IMR-90 (cell line): ENCODE results near the gene TGOLN2. TPM values are rescaled to one million over a fixed set of nuclear protein-coding genes. Genes with fewer than 3 reads are reported as not detected.
A peak's percentile ranks its signal among the peaks of the same experiment; 100 is the strongest.

ENCODE experiments used
- ATAC-seq: fragments of 200-7000 bp; cut with Tn5 transposase; 2 replicates; pipeline ENCODE4 v1.9.1; 2020; ENCODE audit warnings: low read depth, mild to moderate bottlenecking, moderate library complexity
- BruUV-seq: library from RNA; stranded (reverse); fragments of 400-500 nt; replicated peaks from 2 replicates; lab custom pipeline; 2021; lab: Mats Ljungman, UMichigan
- CTCF ChIA-PET: fragments of 300-600 bp; formaldehyde crosslinking; extraction: SDS; loops from one replicate; lab custom pipeline; 2021; ENCODE audit warnings: antibody characterized with exemption; lab: Yijun Ruan, JAX
- POLR2A ChIA-PET: fragments of 300-600 bp; sonication (Branson Sonifier 250); formaldehyde crosslinking; loops from one replicate; lab custom pipeline; 2022; ENCODE audit warnings: antibody characterized with exemption; ENCODE audit not compliant: unreplicated experiment; lab: Charles Lee
- DNase-seq: peaks from one replicate; pipeline ENCODE4 v3.0.0; 2013
- H2AFZ ChIP-seq: replicated peaks from 2 replicates; pipeline ENCODE3; 2013; ENCODE audit warnings: low read length, mild to moderate bottlenecking; ENCODE audit not compliant: poor library complexity
- H2AK5ac ChIP-seq: 2 replicates; pipeline ENCODE4 v1.6.1; 2013; ENCODE audit warnings: low read depth, low read length, inconsistent platforms
- H2AK9ac ChIP-seq: replicated peaks from 2 replicates; pipeline ENCODE3; 2013; ENCODE audit warnings: mild to moderate bottlenecking, low read depth, low read length, moderate library complexity; ENCODE audit not compliant: poor library complexity
- H2BK120ac ChIP-seq: 2 replicates; pipeline ENCODE4 v1.6.1; 2013; ENCODE audit warnings: low read depth, low read length, inconsistent platforms
- H2BK15ac ChIP-seq: 3 replicates; pipeline ENCODE4 v1.6.1; 2013; ENCODE audit warnings: low read depth, low read length, inconsistent platforms
- H2BK20ac ChIP-seq: 2 replicates; pipeline ENCODE4 v1.6.1; 2013; ENCODE audit warnings: low read depth, mild to moderate bottlenecking, inconsistent platforms, low read length, moderate library complexity
- H2BK5ac ChIP-seq: 2 replicates; pipeline ENCODE4 v1.6.1; 2013; ENCODE audit warnings: mild to moderate bottlenecking, low read depth, low read length, inconsistent platforms; ENCODE audit not compliant: poor library complexity, severe bottlenecking
- H3K14ac ChIP-seq: replicated peaks from 2 replicates; pipeline ENCODE4 v1.6.1; 2013; ENCODE audit warnings: low read depth, low read length, inconsistent platforms
- H3K18ac ChIP-seq: 2 replicates; pipeline ENCODE4 v1.6.1; 2013; ENCODE audit warnings: low read depth, low read length, control low read depth
- H3K23ac ChIP-seq: 2 replicates; pipeline ENCODE4 v1.6.1; 2013; ENCODE audit warnings: low read depth, low read length, inconsistent platforms
- H3K27ac ChIP-seq: 2 replicates; pipeline ENCODE4 v1.5.1; 2013; ENCODE audit warnings: mild to moderate bottlenecking, control low read depth, low read length; ENCODE audit not compliant: insufficient read depth
- H3K27me3 ChIP-seq: 2 replicates; pipeline ENCODE4 v1.6.1; 2013; ENCODE audit warnings: low read length; ENCODE audit not compliant: control insufficient read depth, insufficient read depth
- H3K36me3 ChIP-seq: 2 replicates; pipeline ENCODE4 v1.6.1; 2013; ENCODE audit warnings: low read length, mixed read lengths; ENCODE audit not compliant: control insufficient read depth, insufficient read depth
- H3K4ac ChIP-seq: 2 replicates; pipeline ENCODE4 v1.6.1; 2013; ENCODE audit warnings: low read depth, low read length, inconsistent platforms
- H3K4me1 ChIP-seq: 2 replicates; pipeline ENCODE4 v1.6.1; 2013; ENCODE audit warnings: low read length, mixed read lengths; ENCODE audit not compliant: control insufficient read depth, insufficient read depth
- H3K4me2 ChIP-seq: 2 replicates; pipeline ENCODE4 v1.6.1; 2013; ENCODE audit warnings: low read depth, mild to moderate bottlenecking, control low read depth, low read length, moderate library complexity
- H3K4me3 ChIP-seq: 2 replicates; pipeline ENCODE4 v1.5.1; 2013; ENCODE audit warnings: low read depth, mild to moderate bottlenecking, control low read depth, low read length, moderate library complexity; ENCODE audit not compliant: insufficient read depth
- H3K56ac ChIP-seq: 2 replicates; pipeline ENCODE4 v1.6.1; 2013; ENCODE audit warnings: low read length, inconsistent platforms; ENCODE audit not compliant: insufficient read depth; ENCODE audit errors: extremely low read depth
- H3K79me1 ChIP-seq, 2 experiments: 2 replicates each; pipeline ENCODE4 v1.6.1; 2013; ENCODE audit warnings: low read length in 2 of 2, inconsistent platforms in 1 of 2, low read depth in 1 of 2
- H3K9ac ChIP-seq: 2 replicates; pipeline ENCODE4 v1.6.1; 2013; ENCODE audit warnings: low read depth, low read length, control low read depth
- H3K9me1 ChIP-seq: 2 replicates; pipeline ENCODE4 v1.6.1; 2013; ENCODE audit warnings: low read length, inconsistent platforms; ENCODE audit not compliant: insufficient read depth
- H3K9me3 ChIP-seq: 2 replicates; pipeline ENCODE4 v1.6.1; 2013; ENCODE audit warnings: low read length; ENCODE audit not compliant: control insufficient read depth, insufficient read depth
- H4K20me1 ChIP-seq: 2 replicates; pipeline ENCODE4 v1.6.1; 2013; ENCODE audit warnings: low read length, inconsistent platforms; ENCODE audit not compliant: insufficient read depth
- H4K5ac ChIP-seq: 2 replicates; pipeline ENCODE4 v1.6.1; 2013; ENCODE audit warnings: mild to moderate bottlenecking, low read depth, low read length, control low read depth
- H4K8ac ChIP-seq, 2 experiments: 2 replicates each; pipeline ENCODE4 v1.6.1; 2013; ENCODE audit warnings: low read depth in 2 of 2, low read length in 2 of 2, control low read depth in 1 of 2, inconsistent platforms in 1 of 2
- H4K91ac ChIP-seq: 2 replicates; pipeline ENCODE4 v1.6.1; 2013; ENCODE audit warnings: low read depth, low read length, inconsistent platforms; ENCODE audit not compliant: insufficient read depth
- BHLHE40 ChIP-seq: fragments of 150-350 bp; IDR thresholded peaks from 2 replicates; pipeline ENCODE4 v1.6.1; 2016; ENCODE audit warnings: mild to moderate bottlenecking, low read depth, low read length
- CEBPB ChIP-seq: IDR thresholded peaks from 2 replicates; pipeline ENCODE4 v1.6.1; 2012; ENCODE audit warnings: low read depth, low read length, improper control_type of control experiment
- CHD1 ChIP-seq: IDR thresholded peaks from 2 replicates; pipeline ENCODE4 v1.6.1; 2012; ENCODE audit warnings: low read depth, low read length, improper control_type of control experiment
- CTCF ChIP-seq: conservative IDR thresholded peaks from 2 replicates; pipeline ENCODE4 v1.5.1; 2012; ENCODE audit warnings: mild to moderate bottlenecking, low read depth, low read length, improper control_type of control experiment
- FOS ChIP-seq: fragments of 150-350 bp; IDR thresholded peaks from 2 replicates; pipeline ENCODE4 v1.6.1; 2016; ENCODE audit warnings: low read depth, low read length
- MAZ ChIP-seq: IDR thresholded peaks from 2 replicates; pipeline ENCODE4 v1.6.1; 2012; ENCODE audit warnings: low read depth, mild to moderate bottlenecking, low read length, improper control_type of control experiment, moderate library complexity, borderline replicate concordance
- MXI1 ChIP-seq: IDR thresholded peaks from 2 replicates; pipeline ENCODE4 v1.6.1; 2012; ENCODE audit warnings: low read depth, mild to moderate bottlenecking, low read length, moderate library complexity, borderline replicate concordance
- NFE2L2 ChIP-seq: fragments of 150-350 bp; IDR thresholded peaks from 2 replicates; pipeline ENCODE4 v1.6.1; 2016; ENCODE audit warnings: low read depth, mild to moderate bottlenecking, low read length
- POLR2A ChIP-seq: IDR thresholded peaks from 2 replicates; pipeline ENCODE4 v1.6.1; 2012; ENCODE audit warnings: mild to moderate bottlenecking, low read depth, low read length
- RAD21 ChIP-seq: IDR thresholded peaks from 2 replicates; pipeline ENCODE4 v1.6.1; 2012; ENCODE audit warnings: low read length, improper control_type of control experiment
- RCOR1 ChIP-seq: IDR thresholded peaks from 2 replicates; pipeline ENCODE4 v1.6.1; 2012; ENCODE audit warnings: mild to moderate bottlenecking, low read length, improper control_type of control experiment; ENCODE audit not compliant: insufficient replicate concordance
- RFX5 ChIP-seq: IDR thresholded peaks from 2 replicates; pipeline ENCODE4 v1.8.0; 2012; ENCODE audit warnings: low read depth, mild to moderate bottlenecking, low read length, moderate library complexity
- SMC3 ChIP-seq: fragments of 150-350 bp; IDR thresholded peaks from 2 replicates; pipeline ENCODE4 v1.6.1; 2016; ENCODE audit warnings: low read depth, mild to moderate bottlenecking, antibody characterized with exemption, low read length, moderate library complexity
- USF2 ChIP-seq: fragments of 150-350 bp; IDR thresholded peaks from 2 replicates; pipeline ENCODE4 v1.6.1; 2017; ENCODE audit warnings: mild to moderate bottlenecking, antibody characterized with exemption, low read length, low read depth
- WGBS, 2 experiments: methylation state at CpG; one replicate each; pipeline versions ENCODE4 v1.1.5 to v1.1.7; 2013; ENCODE audit warnings: missing lambda C conversion rate in 2 of 2; ENCODE audit not compliant: insufficient read length in 1 of 2; ENCODE audit errors: extremely low coverage in 2 of 2; 5-methylcytosine and 5-hydroxymethylcytosine counted together
- dilution Hi-C: fragments of 300-500 bp; cut with HindIII; formaldehyde crosslinking; loops from one replicate; pipeline ENCODE4 v1.14.3; 2018; ENCODE audit warnings: low sequenced_read_pairs; ENCODE audit not compliant: unreplicated experiment
- in situ Hi-C: fragments of 300-500 bp; cut with MboI; formaldehyde crosslinking; loops from 3 replicates; pipeline ENCODE4 v1.14.3; 2019; ENCODE audit warnings: low sequenced_read_pairs, inconsistent platforms, mixed read lengths
- intact Hi-C: fragments of 100-400 bp; cut with micrococcal nuclease; formaldehyde crosslinking; loops from 2 replicates; pipeline ENCODE4 v1.10.0; 2022
- polyA plus RNA-seq, 3 experiments: library from polyadenylated mRNA; depleted of rRNA; stranded (reverse); fragments of >200 nt; gene quantifications; 2 replicates each; pipeline ENCODE4 v1.2.3, GENCODE V29; 2012; ENCODE audit warnings: low replicate concordance in 1 of 3
- total RNA-seq: library from RNA; depleted of rRNA; stranded (reverse); fragments of >200 nt; gene quantifications from 2 replicates; pipeline ENCODE4 v1.2.3, GENCODE V29; 2012
- TF ChIP-seq, protein P1 (sequence below): fragments of 150-350 bp; IDR thresholded peaks from 2 replicates; pipeline ENCODE4 v1.6.1; 2016; ENCODE audit warnings: low read depth, mild to moderate bottlenecking, low read length, moderate library complexity, borderline replicate concordance

The TGOLN2 gene
- total and polyA plus RNA-seq, 2 of the 4 experiments (the other 2 are of a cell fraction): 57.7 to 92.3 TPM

- no peak overlapping the region for H4K8ac ChIP-seq
- intact Hi-C loops: no loop called here
- H2BK5ac ChIP-seq: no peak overlapping the region
- no peak overlapping the region for H3K27ac ChIP-seq
- WGBS, 2 experiments: 20% methylated on average over 1 of the region's 5 CpGs; no CpG with 5 or more reads in 1 of the 2 experiments
- ChIA-PET POLR2A (interaction anchor here (0.6 kb wide), 1 partner anchor 629 kb away, joined by 12 read pairs; no protein-coding TSS in a partner anchor), CTCF (no interaction called here)
- no peak overlapping the region for H4K91ac ChIP-seq
- no peak overlapping the region for H2BK20ac ChIP-seq
- no peak overlapping the region for H2AFZ ChIP-seq
- no peak overlapping the region for H2BK120ac ChIP-seq
- no peak overlapping the region for H3K56ac ChIP-seq
- H3K9me1 ChIP-seq: peaks cover 11% of the 10 kb centered on the region
- peaks cover 9% of the 10 kb centered on the region for H3K36me3 ChIP-seq
- H3K9ac ChIP-seq: no peak overlapping the region
- H2AK9ac ChIP-seq: peak overlapping the region; percentile 20
- H3K23ac ChIP-seq: no peak overlapping the region
- no TSS peak for BruUV-seq
- no peaks in the 10 kb centered on the region for H3K79me1 ChIP-seq
- TF ChIP-seq NFE2L2 (no peak), RAD21 (no peak), POLR2A (no peak), USF2 (no peak), RFX5 (no peak), CEBPB (no peak), SMC3 (no peak), BHLHE40 (no peak), CTCF (no peak), FOS (no peak), MAZ (no peak), MXI1 (no peak), RCOR1 (no peak), CHD1 (no peak)
- TF ChIP-seq, protein P1, sequence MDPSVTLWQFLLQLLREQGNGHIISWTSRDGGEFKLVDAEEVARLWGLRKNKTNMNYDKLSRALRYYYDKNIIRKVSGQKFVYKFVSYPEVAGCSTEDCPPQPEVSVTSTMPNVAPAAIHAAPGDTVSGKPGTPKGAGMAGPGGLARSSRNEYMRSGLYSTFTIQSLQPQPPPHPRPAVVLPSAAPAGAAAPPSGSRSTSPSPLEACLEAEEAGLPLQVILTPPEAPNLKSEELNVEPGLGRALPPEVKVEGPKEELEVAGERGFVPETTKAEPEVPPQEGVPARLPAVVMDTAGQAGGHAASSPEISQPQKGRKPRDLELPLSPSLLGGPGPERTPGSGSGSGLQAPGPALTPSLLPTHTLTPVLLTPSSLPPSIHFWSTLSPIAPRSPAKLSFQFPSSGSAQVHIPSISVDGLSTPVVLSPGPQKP: no peak
- DNase-seq (no peak), ATAC-seq (peak; percentile 72)
- H2AK5ac ChIP-seq: no peak overlapping the region
- H3K9me3 ChIP-seq: no peaks in the 10 kb centered on the region
- in situ Hi-C loops: no loop called here
- no peaks in the 10 kb centered on the region for H4K20me1 ChIP-seq
- no peak overlapping the region for H3K18ac ChIP-seq
- H2BK15ac ChIP-seq: no peak overlapping the region
- no peak overlapping the region for H3K4me3 ChIP-seq
- H3K4me1 ChIP-seq: peaks cover 3% of the 10 kb centered on the region; the same call in 1 of the 2 replicates
- H3K14ac ChIP-seq: no peak overlapping the region
- no peak overlapping the region for H3K4ac ChIP-seq
- H3K4me2 ChIP-seq: no peak overlapping the region
- H3K27me3 ChIP-seq: no peaks in the 10 kb centered on the region
- H4K5ac ChIP-seq: no peak overlapping the region
- dilution Hi-C loops: no loop called here
Measured at GRCh38 chr2:85369500-85369899, 41.7 kb upstream of the TGOLN2 start.
